IMR-90 (cell line): ENCODE results near the gene DPYSL3. TPM values are rescaled to one million over a fixed set of nuclear protein-coding genes. Genes with fewer than 3 reads are reported as not detected.

ENCODE experiments used
- ATAC-seq: fragments of 200-7000 bp; cut with Tn5 transposase; 2 replicates; pipeline ENCODE4 v1.9.1; 2020; ENCODE audit warnings: low read depth, mild to moderate bottlenecking, moderate library complexity
- BruUV-seq: library from RNA; stranded (reverse); fragments of 400-500 nt; replicated peaks from 2 replicates; lab custom pipeline; 2021; lab: Mats Ljungman, UMichigan
- CTCF ChIA-PET: fragments of 300-600 bp; formaldehyde crosslinking; extraction: SDS; loops from one replicate; lab custom pipeline; 2021; ENCODE audit warnings: antibody characterized with exemption; lab: Yijun Ruan, JAX
- POLR2A ChIA-PET: fragments of 300-600 bp; sonication (Branson Sonifier 250); formaldehyde crosslinking; loops from one replicate; lab custom pipeline; 2022; ENCODE audit warnings: antibody characterized with exemption; ENCODE audit not compliant: unreplicated experiment; lab: Charles Lee
- DNase-seq: peaks from one replicate; pipeline ENCODE4 v3.0.0; 2013
- H2AFZ ChIP-seq: replicated peaks from 2 replicates; pipeline ENCODE3; 2013; ENCODE audit warnings: low read length, mild to moderate bottlenecking; ENCODE audit not compliant: poor library complexity
- H2AK5ac ChIP-seq: 2 replicates; pipeline ENCODE4 v1.6.1; 2013; ENCODE audit warnings: low read depth, low read length, inconsistent platforms
- H2AK9ac ChIP-seq: replicated peaks from 2 replicates; pipeline ENCODE3; 2013; ENCODE audit warnings: mild to moderate bottlenecking, low read depth, low read length, moderate library complexity; ENCODE audit not compliant: poor library complexity
- H2BK120ac ChIP-seq: 2 replicates; pipeline ENCODE4 v1.6.1; 2013; ENCODE audit warnings: low read depth, low read length, inconsistent platforms
- H2BK15ac ChIP-seq: 3 replicates; pipeline ENCODE4 v1.6.1; 2013; ENCODE audit warnings: low read depth, low read length, inconsistent platforms
- H2BK20ac ChIP-seq: 2 replicates; pipeline ENCODE4 v1.6.1; 2013; ENCODE audit warnings: low read depth, mild to moderate bottlenecking, inconsistent platforms, low read length, moderate library complexity
- H2BK5ac ChIP-seq: 2 replicates; pipeline ENCODE4 v1.6.1; 2013; ENCODE audit warnings: mild to moderate bottlenecking, low read depth, low read length, inconsistent platforms; ENCODE audit not compliant: poor library complexity, severe bottlenecking
- H3K14ac ChIP-seq: replicated peaks from 2 replicates; pipeline ENCODE4 v1.6.1; 2013; ENCODE audit warnings: low read depth, low read length, inconsistent platforms
- H3K18ac ChIP-seq: 2 replicates; pipeline ENCODE4 v1.6.1; 2013; ENCODE audit warnings: low read depth, low read length, control low read depth
- H3K23ac ChIP-seq: 2 replicates; pipeline ENCODE4 v1.6.1; 2013; ENCODE audit warnings: low read depth, low read length, inconsistent platforms
- H3K27ac ChIP-seq: 2 replicates; pipeline ENCODE4 v1.5.1; 2013; ENCODE audit warnings: mild to moderate bottlenecking, control low read depth, low read length; ENCODE audit not compliant: insufficient read depth
- H3K27me3 ChIP-seq: 2 replicates; pipeline ENCODE4 v1.6.1; 2013; ENCODE audit warnings: low read length; ENCODE audit not compliant: control insufficient read depth, insufficient read depth
- H3K36me3 ChIP-seq: 2 replicates; pipeline ENCODE4 v1.6.1; 2013; ENCODE audit warnings: low read length, mixed read lengths; ENCODE audit not compliant: control insufficient read depth, insufficient read depth
- H3K4ac ChIP-seq: 2 replicates; pipeline ENCODE4 v1.6.1; 2013; ENCODE audit warnings: low read depth, low read length, inconsistent platforms
- H3K4me1 ChIP-seq: 2 replicates; pipeline ENCODE4 v1.6.1; 2013; ENCODE audit warnings: low read length, mixed read lengths; ENCODE audit not compliant: control insufficient read depth, insufficient read depth
- H3K4me2 ChIP-seq: 2 replicates; pipeline ENCODE4 v1.6.1; 2013; ENCODE audit warnings: low read depth, mild to moderate bottlenecking, control low read depth, low read length, moderate library complexity
- H3K4me3 ChIP-seq: 2 replicates; pipeline ENCODE4 v1.5.1; 2013; ENCODE audit warnings: low read depth, mild to moderate bottlenecking, control low read depth, low read length, moderate library complexity; ENCODE audit not compliant: insufficient read depth
- H3K56ac ChIP-seq: 2 replicates; pipeline ENCODE4 v1.6.1; 2013; ENCODE audit warnings: low read length, inconsistent platforms; ENCODE audit not compliant: insufficient read depth; ENCODE audit errors: extremely low read depth
- H3K79me1 ChIP-seq, 2 experiments: 2 replicates each; pipeline ENCODE4 v1.6.1; 2013; ENCODE audit warnings: low read length in 2 of 2, inconsistent platforms in 1 of 2, low read depth in 1 of 2
- H3K9ac ChIP-seq: 2 replicates; pipeline ENCODE4 v1.6.1; 2013; ENCODE audit warnings: low read depth, low read length, control low read depth
- H3K9me1 ChIP-seq: 2 replicates; pipeline ENCODE4 v1.6.1; 2013; ENCODE audit warnings: low read length, inconsistent platforms; ENCODE audit not compliant: insufficient read depth
- H3K9me3 ChIP-seq: 2 replicates; pipeline ENCODE4 v1.6.1; 2013; ENCODE audit warnings: low read length; ENCODE audit not compliant: control insufficient read depth, insufficient read depth
- H4K20me1 ChIP-seq: 2 replicates; pipeline ENCODE4 v1.6.1; 2013; ENCODE audit warnings: low read length, inconsistent platforms; ENCODE audit not compliant: insufficient read depth
- H4K5ac ChIP-seq: 2 replicates; pipeline ENCODE4 v1.6.1; 2013; ENCODE audit warnings: mild to moderate bottlenecking, low read depth, low read length, control low read depth
- H4K8ac ChIP-seq, 2 experiments: 2 replicates each; pipeline ENCODE4 v1.6.1; 2013; ENCODE audit warnings: low read depth in 2 of 2, low read length in 2 of 2, control low read depth in 1 of 2, inconsistent platforms in 1 of 2
- H4K91ac ChIP-seq: 2 replicates; pipeline ENCODE4 v1.6.1; 2013; ENCODE audit warnings: low read depth, low read length, inconsistent platforms; ENCODE audit not compliant: insufficient read depth
- BHLHE40 ChIP-seq: fragments of 150-350 bp; IDR thresholded peaks from 2 replicates; pipeline ENCODE4 v1.6.1; 2016; ENCODE audit warnings: mild to moderate bottlenecking, low read depth, low read length
- CEBPB ChIP-seq: IDR thresholded peaks from 2 replicates; pipeline ENCODE4 v1.6.1; 2012; ENCODE audit warnings: low read depth, low read length, improper control_type of control experiment
- CHD1 ChIP-seq: IDR thresholded peaks from 2 replicates; pipeline ENCODE4 v1.6.1; 2012; ENCODE audit warnings: low read depth, low read length, improper control_type of control experiment
- CTCF ChIP-seq: conservative IDR thresholded peaks from 2 replicates; pipeline ENCODE4 v1.5.1; 2012; ENCODE audit warnings: mild to moderate bottlenecking, low read depth, low read length, improper control_type of control experiment
- ELK1 ChIP-seq: fragments of 150-350 bp; IDR thresholded peaks from 2 replicates; pipeline ENCODE4 v1.6.1; 2016; ENCODE audit warnings: low read depth, mild to moderate bottlenecking, low read length, moderate library complexity, borderline replicate concordance
- MAFK ChIP-seq: IDR thresholded peaks from 2 replicates; pipeline ENCODE4 v1.6.1; 2012; ENCODE audit warnings: low read depth, low read length, improper control_type of control experiment
- MAZ ChIP-seq: IDR thresholded peaks from 2 replicates; pipeline ENCODE4 v1.6.1; 2012; ENCODE audit warnings: low read depth, mild to moderate bottlenecking, low read length, improper control_type of control experiment, moderate library complexity, borderline replicate concordance
- MXI1 ChIP-seq: IDR thresholded peaks from 2 replicates; pipeline ENCODE4 v1.6.1; 2012; ENCODE audit warnings: low read depth, mild to moderate bottlenecking, low read length, moderate library complexity, borderline replicate concordance
- NFE2L2 ChIP-seq: fragments of 150-350 bp; IDR thresholded peaks from 2 replicates; pipeline ENCODE4 v1.6.1; 2016; ENCODE audit warnings: low read depth, mild to moderate bottlenecking, low read length
- POLR2A ChIP-seq: IDR thresholded peaks from 2 replicates; pipeline ENCODE4 v1.6.1; 2012; ENCODE audit warnings: mild to moderate bottlenecking, low read depth, low read length
- RAD21 ChIP-seq: IDR thresholded peaks from 2 replicates; pipeline ENCODE4 v1.6.1; 2012; ENCODE audit warnings: low read length, improper control_type of control experiment
- RCOR1 ChIP-seq: IDR thresholded peaks from 2 replicates; pipeline ENCODE4 v1.6.1; 2012; ENCODE audit warnings: mild to moderate bottlenecking, low read length, improper control_type of control experiment; ENCODE audit not compliant: insufficient replicate concordance
- RFX5 ChIP-seq: IDR thresholded peaks from 2 replicates; pipeline ENCODE4 v1.8.0; 2012; ENCODE audit warnings: low read depth, mild to moderate bottlenecking, low read length, moderate library complexity
- SMC3 ChIP-seq: fragments of 150-350 bp; IDR thresholded peaks from 2 replicates; pipeline ENCODE4 v1.6.1; 2016; ENCODE audit warnings: low read depth, mild to moderate bottlenecking, antibody characterized with exemption, low read length, moderate library complexity
- USF2 ChIP-seq: fragments of 150-350 bp; IDR thresholded peaks from 2 replicates; pipeline ENCODE4 v1.6.1; 2017; ENCODE audit warnings: mild to moderate bottlenecking, antibody characterized with exemption, low read length, low read depth
- WGBS, 2 experiments: methylation state at CpG; one replicate each; pipeline versions ENCODE4 v1.1.5 to v1.1.7; 2013; ENCODE audit warnings: missing lambda C conversion rate in 2 of 2; ENCODE audit not compliant: insufficient read length in 1 of 2; ENCODE audit errors: extremely low coverage in 2 of 2; 5-methylcytosine and 5-hydroxymethylcytosine counted together
- dilution Hi-C: fragments of 300-500 bp; cut with HindIII; formaldehyde crosslinking; loops from one replicate; pipeline ENCODE4 v1.14.3; 2018; ENCODE audit warnings: low sequenced_read_pairs; ENCODE audit not compliant: unreplicated experiment
- in situ Hi-C: fragments of 300-500 bp; cut with MboI; formaldehyde crosslinking; loops from 3 replicates; pipeline ENCODE4 v1.14.3; 2019; ENCODE audit warnings: low sequenced_read_pairs, inconsistent platforms, mixed read lengths
- intact Hi-C: fragments of 100-400 bp; cut with micrococcal nuclease; formaldehyde crosslinking; loops from 2 replicates; pipeline ENCODE4 v1.10.0; 2022
- polyA plus RNA-seq, 3 experiments: library from polyadenylated mRNA; depleted of rRNA; stranded (reverse); fragments of >200 nt; gene quantifications; 2 replicates each; pipeline ENCODE4 v1.2.3, GENCODE V29; 2012; ENCODE audit warnings: low replicate concordance in 1 of 3
- total RNA-seq: library from RNA; depleted of rRNA; stranded (reverse); fragments of >200 nt; gene quantifications from 2 replicates; pipeline ENCODE4 v1.2.3, GENCODE V29; 2012

Gene DPYSL3
- total and polyA plus RNA-seq, 2 of the 4 experiments (the other 2 are of a cell fraction) = 50.2 to 60.9 TPM

- Histone ChIP-seq H3K79me1 (peaks cover 15 to 18% of the 10 kb centered on the region in 2 experiments; a peak in 2 of 4 replicates), H4K5ac (no peak overlapping the region), H3K14ac (no peak overlapping the region), H3K4me1 (no peaks in the 10 kb centered on the region), H3K9me3 (no peaks in the 10 kb centered on the region), H2AFZ (no peak overlapping the region), H3K18ac (no peak overlapping the region), H3K9me1 (peaks cover 3% of the 10 kb centered on the region; the same call in 1 of the 2 replicates), H4K20me1 (no peaks in the 10 kb centered on the region), H3K27ac (no peak overlapping the region), H2AK9ac (no peak overlapping the region), H3K27me3 (no peaks in the 10 kb centered on the region), H2AK5ac (no peak overlapping the region), H2BK20ac (no peak overlapping the region), H2BK120ac (no peak overlapping the region), H3K4ac (no peak overlapping the region), H4K8ac (no peak overlapping the region), H4K91ac (no peak overlapping the region), H3K23ac (no peak overlapping the region), H2BK5ac (no peak overlapping the region), H2BK15ac (no peak overlapping the region), H3K4me3 (no peak overlapping the region), H3K36me3 (no peaks in the 10 kb centered on the region; the same call in 1 of the 2 replicates), H3K56ac (no peak overlapping the region), H3K9ac (no peak overlapping the region), H3K4me2 (no peak overlapping the region)
- 71% methylated on average over 1 of the region's 4 CpGs; no CpG with 5 or more reads in 1 of the 2 experiments for WGBS, 2 experiments
- no TSS peak for BruUV-seq
- intact Hi-C loops = no loop called here
- POLR2A ChIA-PET = no interaction called here
- CTCF ChIA-PET = interaction anchor here (0.7 to 0.9 kb wide), 2 partner anchors 19 to 22 kb away, joined by 3 to 4 read pairs; no protein-coding TSS in a partner anchor
- in situ Hi-C loops = no loop called here
- dilution Hi-C loops = no loop called here
- ATAC-seq (no peak), DNase-seq (no peak)
- TF ChIP-seq RFX5 = no peak
- TF ChIP-seq NFE2L2 = no peak
- no peak for TF ChIP-seq ELK1
- no peak for TF ChIP-seq USF2
- no peak for TF ChIP-seq BHLHE40
- no peak for TF ChIP-seq MXI1
- TF ChIP-seq CHD1 = no peak
- TF ChIP-seq CTCF = no peak
- no peak for TF ChIP-seq SMC3
- no peak for TF ChIP-seq RCOR1
- no peak for TF ChIP-seq MAZ
- no peak for TF ChIP-seq CEBPB
- no peak for TF ChIP-seq POLR2A
- TF ChIP-seq MAFK = no peak
- TF ChIP-seq RAD21 = no peak
Observed at GRCh38 chr5:147472664-147473475, 37.0 kb downstream of the DPYSL3 start.
